HCT116 (cell line): ENCODE measurements around the gene RASSF9. TPM values are rescaled to one million over a fixed set of nuclear protein-coding genes. Genes with fewer than 3 reads are reported as not detected.

Source experiments
- ATAC-seq: fragments of 200-7000 bp; cut with Tn5 transposase; 2 replicates; pipeline ENCODE4 v1.9.1; 2020; ENCODE audit warnings: mild to moderate bottlenecking, moderate library complexity
- BruUV-seq: library from RNA; stranded (reverse); fragments of 400-500 nt; replicated peaks from 2 replicates; lab custom pipeline; 2021; lab: Mats Ljungman, UMichigan
- CTCF ChIA-PET: fragments of 300-600 bp; sonication (Branson Sonifier 250); formaldehyde crosslinking; loops from one replicate; lab custom pipeline; 2021; ENCODE audit warnings: antibody characterized with exemption; lab: Charles Lee
- POLR2A ChIA-PET: fragments of 300-600, 350-600 bp; sonication (Branson Sonifier 250); formaldehyde crosslinking; loops from one replicate; lab custom pipeline; 2021; ENCODE audit warnings: antibody characterized with exemption; lab: Charles Lee
- RAD21 ChIA-PET, 2 experiments: fragments of 300-600 bp; sonication (Branson Sonifier 250); formaldehyde crosslinking; loops; one replicate each; lab custom pipeline; 2023; ENCODE audit warnings: low total read pairs in 2 of 2; ENCODE audit not compliant: uncharacterized antibody in 2 of 2, unreplicated experiment in 2 of 2, low non-redundant PET in 1 of 2; lab: Charles Lee
- DNase-seq: peaks from one replicate; pipeline ENCODE4 v3.0.0-alpha.2; 2010; ENCODE audit warnings: low read depth, low spot score
- H2AFZ ChIP-seq: fragments of 200-600 bp; shearing (Covaris generic), sonication (generic); 2 replicates; pipeline ENCODE4 v1.6.1; 2017; ENCODE audit warnings: low read depth, mixed run types, mixed read lengths, antibody characterized with exemption, low read length; ENCODE audit not compliant: poor library complexity, severe bottlenecking
- H3K27ac ChIP-seq: 2 replicates; pipeline ENCODE4 v1.5.1; 2012; ENCODE audit warnings: low read depth, low read length
- H3K27me3 ChIP-seq: fragments of 200-600 bp; sonication (generic); 2 replicates; pipeline ENCODE4 v1.6.1; 2016; ENCODE audit warnings: mixed run types, low read length, mixed read lengths; ENCODE audit not compliant: insufficient read depth
- H3K36me3 ChIP-seq, 2 experiments: fragments of 200-500 bp in 1 of 2; fragments of 200-600 bp in 1 of 2; sonication (Bioruptor generic) in 1 of 2; sonication (generic) in 1 of 2; 2 replicates each; pipeline versions ENCODE4 v1.5.1 to v1.6.1; 2014 to 2016; ENCODE audit warnings: low read length in 2 of 2, inconsistent platforms in 1 of 2, mixed read lengths in 1 of 2, mixed run types in 1 of 2; ENCODE audit not compliant: insufficient read depth in 2 of 2, control insufficient read depth in 1 of 2
- H3K4me1 ChIP-seq, 2 experiments: fragments of 200-600 bp in 1 of 2; sonication (generic) in 1 of 2; 2 replicates each; pipeline versions ENCODE4 v1.5.1 to v1.6.1; 2012 to 2017; ENCODE audit warnings: low read length in 2 of 2, inconsistent platforms in 1 of 2, mild to moderate bottlenecking in 1 of 2, mixed read lengths in 1 of 2, mixed run types in 1 of 2, moderate library complexity in 1 of 2; ENCODE audit not compliant: insufficient read depth in 2 of 2, control insufficient read depth in 1 of 2
- H3K4me2 ChIP-seq: fragments of 200-600 bp; sonication (generic); 2 replicates; pipeline ENCODE4 v1.6.1; 2017; ENCODE audit warnings: mixed run types, low read length, mixed read lengths
- H3K4me3 ChIP-seq, 2 experiments: fragments of 200-600 bp in 1 of 2; sonication (generic) in 1 of 2; replicated peaks in 1 of 2; 2 replicates each; pipeline ENCODE4 v1.5.1; 2011 to 2016; ENCODE audit warnings: low read length in 2 of 2, control low read depth in 1 of 2, low read depth in 1 of 2, mild to moderate bottlenecking in 1 of 2, mixed read lengths in 1 of 2, mixed run types in 1 of 2
- H3K79me2 ChIP-seq: fragments of 200-600 bp; sonication (generic); 2 replicates; pipeline ENCODE4 v1.6.1; 2017; ENCODE audit warnings: mild to moderate bottlenecking, mixed run types, low read length, moderate library complexity, mixed read lengths; ENCODE audit not compliant: insufficient read depth
- H3K9ac ChIP-seq: fragments of 200-600 bp; sonication (generic); 2 replicates; pipeline ENCODE4 v1.6.1; 2016; ENCODE audit warnings: low read length, mixed read lengths
- H3K9me2 ChIP-seq: fragments of 200-600 bp; sonication (generic), shearing (Covaris generic); 2 replicates; pipeline ENCODE4 v1.6.1; 2017; ENCODE audit warnings: mixed run types, mild to moderate bottlenecking, moderate library complexity; ENCODE audit not compliant: insufficient read depth
- H3K9me3 ChIP-seq, 2 experiments: fragments of 200-500 bp in 1 of 2; fragments of 200-600 bp in 1 of 2; sonication (Bioruptor generic) in 1 of 2; sonication (generic) in 1 of 2; 2 replicates each; pipeline ENCODE4 v1.6.1; 2014 to 2017; ENCODE audit warnings: low read length in 2 of 2, mixed read lengths in 2 of 2, inconsistent platforms in 1 of 2, low read depth in 1 of 2, mild to moderate bottlenecking in 1 of 2, mixed run types in 1 of 2, moderate library complexity in 1 of 2; ENCODE audit not compliant: control insufficient read depth in 1 of 2, insufficient read depth in 1 of 2
- H4K20me1 ChIP-seq: fragments of 200-600 bp; sonication (generic), shearing (Covaris generic); 2 replicates; pipeline ENCODE4 v1.6.1; 2017; ENCODE audit warnings: mixed run types, mild to moderate bottlenecking, moderate library complexity; ENCODE audit not compliant: insufficient read depth
- ATF3 ChIP-seq: IDR thresholded peaks from 2 replicates; pipeline ENCODE4 v1.6.1; 2012
- CEBPB ChIP-seq: IDR thresholded peaks from 2 replicates; pipeline ENCODE4 v1.6.1; 2012; ENCODE audit warnings: low read depth
- CTCF ChIP-seq, 3 experiments: fragments of 200-600 bp in 1 of 3; sonication (generic) in 1 of 3; IDR thresholded peaks in 2 of 3; conservative IDR thresholded peaks in 1 of 3; 2 replicates each; pipeline ENCODE4 v1.5.1; 2012 to 2017; ENCODE audit warnings: low read depth in 2 of 3, low read length in 2 of 3, antibody characterized with exemption in 1 of 3, borderline replicate concordance in 1 of 3, control low read depth in 1 of 3, mild to moderate bottlenecking in 1 of 3, mixed read lengths in 1 of 3, mixed run types in 1 of 3, moderate library complexity in 1 of 3; ENCODE audit not compliant: insufficient read depth in 1 of 3
- ELF1 ChIP-seq: IDR thresholded peaks from 2 replicates; pipeline ENCODE4 v1.6.1; 2012; ENCODE audit warnings: low read depth, borderline replicate concordance
- EZH2phosphoT487 ChIP-seq: fragments of 200-600 bp; IDR thresholded peaks from 2 replicates; pipeline ENCODE4 v1.6.1; 2018; ENCODE audit warnings: antibody characterized with exemption, borderline replicate concordance
- FOSL1 ChIP-seq: IDR thresholded peaks from 2 replicates; pipeline ENCODE4 v1.6.1; 2012; ENCODE audit warnings: low read depth
- MAX ChIP-seq: IDR thresholded peaks from 2 replicates; pipeline ENCODE4 v1.6.1; 2012
- RAD21 ChIP-seq: IDR thresholded peaks from 2 replicates; pipeline ENCODE4 v1.6.1; 2012; ENCODE audit warnings: low read depth, mild to moderate bottlenecking
- SIN3A ChIP-seq: IDR thresholded peaks from 2 replicates; pipeline ENCODE4 v1.6.1; 2012; ENCODE audit warnings: low read depth
- TCF7L2 ChIP-seq: IDR thresholded peaks from 2 replicates; pipeline ENCODE4 v1.7.0; 2011; ENCODE audit warnings: borderline replicate concordance, inconsistent platforms; ENCODE audit not compliant: insufficient read depth, insufficient read length; ENCODE audit errors: extremely low read depth
- ZFX ChIP-seq: fragments of 450-650 bp; IDR thresholded peaks from 2 replicates; pipeline ENCODE4 v1.6.1; 2017
- ZNF274 ChIP-seq: fragments of 200-500 bp; sonication (Bioruptor generic); IDR thresholded peaks from 2 replicates; pipeline ENCODE4 v1.6.1; 2014; ENCODE audit warnings: mild to moderate bottlenecking, low read depth, low read length, inconsistent platforms
- intact Hi-C: fragments of 100-400 bp; cut with micrococcal nuclease; formaldehyde crosslinking; loops from 2 replicates; pipeline ENCODE4 v1.10.0; 2022
- total RNA-seq: library from RNA; stranded (reverse); gene quantifications from one replicate; pipeline ENCODE4 v1.2.1, GENCODE V29; 2021; ENCODE audit not compliant: unreplicated experiment

The RASSF9 gene
- total RNA-seq, 1 experiment from 2014 or later = not detected

GRCh38 chr12:85825746-85826145 is 10.5 kb downstream of the RASSF9 start:
- Histone ChIP-seq H3K9ac (no peak overlapping the region), H3K79me2 (no peaks in the 10 kb centered on the region), H3K4me2 (no peak overlapping the region), H3K9me3 (no peaks in the 10 kb centered on the region), H4K20me1 (no peaks in the 10 kb centered on the region), H3K4me3 (no peak overlapping the region), H3K4me1 (no peaks in the 10 kb centered on the region), H3K27ac (no peak overlapping the region), H2AFZ (no peak overlapping the region), H3K36me3 (no peaks in the 10 kb centered on the region), H3K9me2 (no peaks in the 10 kb centered on the region), H3K27me3 (no peaks in the 10 kb centered on the region)
- TF ChIP-seq MAX (no peak), ELF1 (no peak), RAD21 (no peak), ZNF274 (no peak), CTCF (IDR thresholded peaks at IDR 0.05 in 2 of 3, conservative IDR thresholded peaks at IDR 0.05 in 1 of 3; ENCODE audit: borderline replicate concordance in 1 of 3, insufficient read depth in 1 of 3, low read depth in 2 of 3, low read length in 2 of 3) (no peak), FOSL1 (no peak), EZH2phosphoT487 (no peak), SIN3A (no peak), ATF3 (no peak), ZFX (no peak), TCF7L2 (no peak), CEBPB (no peak)
- ChIA-PET RAD21 (no interaction called here), CTCF (no interaction called here), POLR2A (no interaction called here)
- ATAC-seq (no peak), DNase-seq (no peak)
- intact Hi-C loops = no loop called here
- no TSS peak for BruUV-seq
